Upper lobe of left lung (tissue), 6 donors: ENCODE results near the gene PARVB. TPM values are rescaled to one million over a fixed set of nuclear protein-coding genes. Genes with fewer than 3 reads are reported as not detected.

Experiments
- ATAC-seq, 2 donors: fragments of 200-7000 bp; cut with Tn5 transposase; one replicate each; pipeline ENCODE4 v1.9.1; 2022; ENCODE audit warnings: mild to moderate bottlenecking in 2 of 2, moderate library complexity in 2 of 2; ENCODE audit not compliant: low FRiP score in 2 of 2
- DNase-seq, 2 donors: peaks; one replicate each; pipeline ENCODE4 v3.0.0-alpha.2; 2019 to 2020
- H3K27ac ChIP-seq, 4 donors: fragments of 200-600 bp; sonication (generic); one replicate each; pipeline ENCODE4 v1.5.1; 2016 to 2019
- H3K27me3 ChIP-seq, 4 donors: fragments of 200-600 bp; sonication (generic); one replicate each; pipeline ENCODE4 v1.5.1; 2017 to 2019
- H3K36me3 ChIP-seq, 4 donors: fragments of 200-600 bp; sonication (generic); one replicate each; pipeline ENCODE4 v1.5.1; 2016 to 2019
- H3K4me1 ChIP-seq, 4 donors: fragments of 200-600 bp; sonication (generic); one replicate each; pipeline ENCODE4 v1.5.1; 2018 to 2019
- H3K4me3 ChIP-seq, 4 donors: fragments of 200-600 bp; sonication (generic); one replicate each; pipeline ENCODE4 v1.5.1; 2017 to 2019; ENCODE audit warnings: mild to moderate bottlenecking in 2 of 4, moderate library complexity in 1 of 4
- H3K9me3 ChIP-seq, 4 donors: fragments of 200-600 bp; sonication (generic); one replicate each; pipeline ENCODE4 v1.5.1; 2018 to 2019
- CTCF ChIP-seq, 6 experiments: fragments of 450-650 bp in 4 of 6; fragments of 200-600 bp in 2 of 6; sonication (generic) in 2 of 6; IDR thresholded peaks; one replicate each; pipeline ENCODE4 v1.5.1; 2016 to 2019; ENCODE audit warnings: antibody characterized with exemption in 6 of 6
- EP300 ChIP-seq, 4 donors: sonication (generic); formaldehyde crosslinking; IDR thresholded peaks; one replicate each; pipeline ENCODE4 v1.5.1; 2017; ENCODE audit warnings: antibody characterized with exemption in 4 of 4, control low read depth in 2 of 4
- POLR2A ChIP-seq, 4 donors: fragments of 450-650 bp; IDR thresholded peaks; one replicate each; pipeline ENCODE4 v1.5.1; 2016 to 2017; ENCODE audit warnings: antibody characterized with exemption in 4 of 4, mild to moderate bottlenecking in 2 of 4
- POLR2AphosphoS5 ChIP-seq, 2 donors: sonication (generic); formaldehyde crosslinking; IDR thresholded peaks; one replicate each; pipeline ENCODE4 v1.5.1; 2017; ENCODE audit warnings: antibody characterized with exemption in 2 of 2
- WGBS, 2 donors: methylation state at CpG; one replicate each; pipeline ENCODE4 v1.1.5; 2017 to 2018; 5-methylcytosine and 5-hydroxymethylcytosine counted together
- total RNA-seq, 6 donors: library from RNA; depleted of rRNA in 4 of 6; stranded (reverse); fragments of >200 nt in 4 of 6; gene quantifications; one replicate each; pipeline versions ENCODE4 v1.1.0 to v1.2.1, GENCODE V29; 2016 to 2021
- donor health status: DM: no; HTN: no; CAD: no; lungs with moderate emphysema.
- donor health status: DM: no; HTN: yes; CAD: no; lungs with severe emphysema.

Gene PARVB
- total RNA-seq, 6 donors from 2014 or later: 14.5 to 56.1 (median 37.0) TPM

GRCh38 chr22:44166498-44167276 lies 142.6 kb downstream of the PARVB start:
- WGBS, 2 donors: 95 to 100% methylated on average over 8 to 19 of the region's 20 CpGs
- Histone ChIP-seq H3K4me1 (peaks cover 0 to 12% (median 0%) of the 10 kb centered on the region in 4 donors), H3K4me3 (no peak overlapping the region), H3K36me3 (peaks cover 0 to 48% (median 13%) of the 10 kb centered on the region in 4 donors), H3K27ac (no peak overlapping the region), H3K27me3 (no peaks in the 10 kb centered on the region), H3K9me3 (no peaks in the 10 kb centered on the region)
- TF ChIP-seq POLR2A (IDR thresholded peaks at IDR 0.05): no peak
- TF ChIP-seq POLR2AphosphoS5 (IDR thresholded peaks at IDR 0.05): no peak
- TF ChIP-seq CTCF (IDR thresholded peaks at IDR 0.05): no peak
- no peak for TF ChIP-seq EP300 (IDR thresholded peaks at IDR 0.05)
- DNase-seq (peak in 1 of 2 donors; percentile 50), ATAC-seq (no peak)

GRCh38 chr22:44167501-44167900 lies 143.4 kb downstream of the PARVB start:
- Histone ChIP-seq H3K9me3 (no peaks in the 10 kb centered on the region), H3K36me3 (peaks cover 0 to 48% (median 13%) of the 10 kb centered on the region in 4 donors), H3K27me3 (no peaks in the 10 kb centered on the region), H3K4me3 (no peak overlapping the region), H3K4me1 (peaks cover 0 to 12% (median 0%) of the 10 kb centered on the region in 4 donors), H3K27ac (no peak overlapping the region)
- ATAC-seq (no peak), DNase-seq (no peak)
- 64 to 78% methylated on average over 3 to 12 of the region's 12 CpGs for WGBS, 2 donors
- no peak for TF ChIP-seq CTCF (IDR thresholded peaks at IDR 0.05)
- no peak for TF ChIP-seq POLR2AphosphoS5 (IDR thresholded peaks at IDR 0.05)
- no peak for TF ChIP-seq EP300 (IDR thresholded peaks at IDR 0.05)
- TF ChIP-seq POLR2A (IDR thresholded peaks at IDR 0.05): no peak

GRCh38 chr22:44168206-44168605 lies 144.1 kb downstream of the PARVB start:
- no peaks in the 10 kb centered on the region for H3K27me3 ChIP-seq
- peaks cover 0 to 48% (median 13%) of the 10 kb centered on the region in 4 donors for H3K36me3 ChIP-seq
- peaks cover 0 to 12% (median 2%) of the 10 kb centered on the region in 4 donors for H3K4me1 ChIP-seq
- TF ChIP-seq POLR2A (IDR thresholded peaks at IDR 0.05) (no peak), EP300 (IDR thresholded peaks at IDR 0.05) (no peak), POLR2AphosphoS5 (IDR thresholded peaks at IDR 0.05) (no peak), CTCF (IDR thresholded peaks at IDR 0.05) (no peak)
- DNase-seq (no peak), ATAC-seq (no peak)
- 86 to 94% methylated on average over 3 to 13 of the region's 13 CpGs for WGBS, 2 donors
- no peak overlapping the region for H3K27ac ChIP-seq
- H3K9me3 ChIP-seq: no peaks in the 10 kb centered on the region
- no peak overlapping the region for H3K4me3 ChIP-seq

GRCh38 chr22:44170470-44170869 lies 146.4 kb downstream of the PARVB start:
- ATAC-seq (no peak), DNase-seq (no peak)
- TF ChIP-seq POLR2A (IDR thresholded peaks at IDR 0.05): no peak
- TF ChIP-seq POLR2AphosphoS5 (IDR thresholded peaks at IDR 0.05): no peak
- TF ChIP-seq CTCF (IDR thresholded peaks at IDR 0.05): no peak
- TF ChIP-seq EP300 (IDR thresholded peaks at IDR 0.05): no peak
- Histone ChIP-seq H3K9me3 (no peaks in the 10 kb centered on the region), H3K36me3 (peaks cover 0 to 37% (median 8%) of the 10 kb centered on the region in 4 donors), H3K27me3 (no peaks in the 10 kb centered on the region), H3K27ac (no peak overlapping the region), H3K4me3 (no peak overlapping the region), H3K4me1 (peaks cover 0 to 3% (median 0%) of the 10 kb centered on the region in 4 donors)
- WGBS, 2 donors: 81 to 93% methylated on average over 10 to 11 of the region's 11 CpGs
